ENCODE results near the gene PSMB10.
A peak's percentile ranks its signal among the peaks of the same experiment; 100 is the strongest.
"Not testable (repeated sequence)": the region's sequence is repeated elsewhere in the genome, so short reads cannot be mapped to it uniquely, and the experiment has no call there.

Gene PSMB10

GRCh38 chr16:67942510-67943255, 6.0 kb upstream of the PSMB10 start:
- DNase-seq (ENCODE audit: low read depth in 2 of 2, low spot score in 1 of 2) = no peak

GRCh38 chr16:67942200-67942509, 5.5 kb upstream of the PSMB10 start:
- peak in 1 of 2 donors; percentile 10 for DNase-seq (ENCODE audit: low read depth in 2 of 2, low spot score in 1 of 2)

GRCh38 chr16:67941469-67942199, 5.0 kb upstream of the PSMB10 start:
- DNase-seq (ENCODE audit: low read depth in 2 of 2, low spot score in 1 of 2) = no peak

GRCh38 chr16:67940446-67941089, 3.9 kb upstream of the PSMB10 start:
- DNase-seq (ENCODE audit: low read depth in 2 of 2, low spot score in 1 of 2) = no peak

GRCh38 chr16:67939507-67940445, 3.1 kb upstream of the PSMB10 start:
- DNase-seq (ENCODE audit: low read depth in 2 of 2, low spot score in 1 of 2) = peak in 1 of 2 donors; percentile 11

- not testable (repeated sequence) for DNase-seq (ENCODE audit: low read depth in 2 of 2, low spot score in 1 of 2)
Measured at GRCh38 chr16:67937713-67938112, 1.1 kb upstream of the PSMB10 start.

- DNase-seq (ENCODE audit: low read depth in 2 of 2, low spot score in 1 of 2) = peak in 1 of 2 donors; percentile 52
Measured at GRCh38 chr16:67936880-67937605, 393 bp upstream of the PSMB10 start.

- DNase-seq (ENCODE audit: low read depth in 2 of 2, low spot score in 1 of 2) = peak; percentile 72 to 87
Measured at GRCh38 chr16:67935402-67936123, 1.1 kb downstream of the PSMB10 start.

GRCh38 chr16:67935101-67935401, 1.6 kb downstream of the PSMB10 start:
- DNase-seq (ENCODE audit: low read depth in 2 of 2, low spot score in 1 of 2) = no peak

- DNase-seq (ENCODE audit: low read depth in 2 of 2, low spot score in 1 of 2) = no peak
Measured at GRCh38 chr16:67934306-67935100, 2.1 kb downstream of the PSMB10 start.

GRCh38 chr16:67933805-67934204, 2.8 kb downstream of the PSMB10 start:
- DNase-seq (ENCODE audit: low read depth in 2 of 2, low spot score in 1 of 2) = no peak

GRCh38 chr16:67932462-67932840, 4.2 kb downstream of the PSMB10 start:
- no peak for DNase-seq (ENCODE audit: low read depth in 2 of 2, low spot score in 1 of 2)

GRCh38 chr16:67931712-67932461, 4.8 kb downstream of the PSMB10 start, which contains the start of gene CTRL:
TSS of gene CTRL (minus strand) at chr16:67931862. CDS start at chr16:67931852, 10 bp downstream.
- no peak for DNase-seq (ENCODE audit: low read depth in 2 of 2, low spot score in 1 of 2)

- DNase-seq (ENCODE audit: low read depth in 2 of 2, low spot score in 1 of 2) = no peak
Measured at GRCh38 chr16:67930678-67931211, 5.9 kb downstream of the PSMB10 start.

- no peak for DNase-seq (ENCODE audit: low read depth in 2 of 2, low spot score in 1 of 2)
Measured at GRCh38 chr16:67930191-67930590, 6.5 kb downstream of the PSMB10 start.

GRCh38 chr16:67928561-67929364, 7.9 kb downstream of the PSMB10 start:
- DNase-seq (ENCODE audit: low read depth in 2 of 2, low spot score in 1 of 2) = peak; percentile 51 to 58

GRCh38 chr16:67928147-67928546, 8.5 kb downstream of the PSMB10 start:
- DNase-seq (ENCODE audit: low read depth in 2 of 2, low spot score in 1 of 2) = no peak
